Activated T-cell treated with anti-CD3 and anti-CD28 coated beads, Interleukin-2, amount 50 U/mL, for 72 hours (primary cell): ENCODE results near the gene CLPTM1. TPM values are rescaled to one million over a fixed set of nuclear protein-coding genes. Genes with fewer than 3 reads are reported as not detected.

Experiments
- ATAC-seq, 2 donors: fragments of 150-1000 bp; cut with Tn5 transposase; replicated peaks in 1 of 2; 2 replicates each; pipeline ENCODE4 v1.10.0; 2021; ENCODE audit warnings: moderate library complexity in 2 of 2, mild to moderate bottlenecking in 1 of 2
- DNase-seq, 2 donors: peaks; one replicate each; pipeline ENCODE4 v3.0.0; 2021 to 2022; ENCODE audit warnings: mixed read lengths in 1 of 2
- H3K27ac Mint-ChIP-seq: one replicate; pipeline ENCODE4 v1.8.0; 2022; ENCODE audit warnings: mild to moderate bottlenecking, moderate library complexity, mixed read lengths
- H3K27me3 Mint-ChIP-seq: one replicate; pipeline ENCODE4 v1.8.0; 2022; ENCODE audit warnings: low read depth, mixed read lengths
- H3K36me3 Mint-ChIP-seq, 2 donors: one replicate each; pipeline ENCODE4 v1.8.0; 2022; ENCODE audit warnings: mixed read lengths in 2 of 2, mild to moderate bottlenecking in 1 of 2; ENCODE audit not compliant: insufficient read depth in 2 of 2
- H3K4me1 Mint-ChIP-seq: one replicate; pipeline ENCODE4 v1.8.0; 2022; ENCODE audit warnings: low read depth, mixed read lengths
- H3K4me3 Mint-ChIP-seq, 2 donors: one replicate each; pipeline ENCODE4 v1.8.0; 2022; ENCODE audit warnings: mild to moderate bottlenecking in 2 of 2, mixed read lengths in 2 of 2, moderate library complexity in 2 of 2
- H3K9me3 Mint-ChIP-seq, 2 donors: one replicate each; pipeline ENCODE4 v1.8.0; 2022; ENCODE audit warnings: mixed read lengths in 2 of 2
- total RNA-seq, 2 donors: library from RNA; stranded (reverse); gene quantifications; one replicate each; pipeline ENCODE4 v1.2.3, GENCODE V29; 2022

Gene CLPTM1
- total RNA-seq, 2 donors from 2014 or later: 44.7 to 50.0 TPM

- ATAC-seq (no peak), DNase-seq (no peak)
- H3K9me3 Mint-ChIP-seq: no peaks in the 10 kb centered on the region
- H3K27ac Mint-ChIP-seq: no peak overlapping the region
- no peak overlapping the region for H3K4me3 Mint-ChIP-seq
- no peaks in the 10 kb centered on the region for H3K4me1 Mint-ChIP-seq
- H3K36me3 Mint-ChIP-seq: peaks cover 5 to 12% of the 10 kb centered on the region in 2 donors
- H3K27me3 Mint-ChIP-seq: no peaks in the 10 kb centered on the region
Observed at GRCh38 chr19:44972802-44973201, 17.6 kb downstream of the CLPTM1 start.

DNA sequence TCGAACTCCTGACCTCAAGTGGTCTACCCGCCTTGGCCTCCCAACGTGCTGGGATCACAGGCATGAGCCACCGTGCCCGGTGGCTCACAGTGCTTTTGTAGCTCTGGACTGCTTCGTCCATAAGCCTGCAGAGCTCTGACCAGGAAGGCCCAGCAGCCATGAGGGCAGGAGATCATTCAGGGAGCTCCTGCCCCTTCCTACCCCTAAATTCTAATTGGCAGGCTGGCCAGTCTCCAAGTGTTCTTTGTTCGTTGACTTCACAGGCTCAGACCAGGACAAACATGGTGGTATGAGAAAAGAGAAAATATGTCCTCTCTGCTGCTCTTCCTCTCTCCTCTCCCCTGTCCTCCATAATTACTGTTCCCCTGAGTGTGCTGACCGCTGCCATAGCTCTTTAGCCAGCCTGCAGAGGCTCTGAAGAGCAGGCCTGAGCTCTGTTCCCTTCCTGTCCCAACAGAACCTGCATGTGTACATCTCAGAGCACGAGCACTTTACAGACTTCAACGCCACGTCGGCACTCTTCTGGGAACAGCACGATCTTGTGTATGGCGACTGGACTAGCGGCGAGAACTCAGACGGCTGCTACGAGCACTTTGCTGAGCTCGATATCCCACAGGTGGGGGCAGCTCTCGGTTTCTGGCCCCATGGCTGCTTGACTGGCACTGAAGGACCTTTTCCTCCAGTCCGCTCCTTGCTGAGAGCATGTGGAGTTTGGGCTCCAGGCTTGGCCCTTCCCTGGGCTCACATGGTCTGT lies 19.0 kb downstream of the CLPTM1 start:
- DNase-seq: no peak
- no peaks in the 10 kb centered on the region for H3K27me3 Mint-ChIP-seq
- H3K36me3 Mint-ChIP-seq: peaks cover 5 to 14% of the 10 kb centered on the region in 2 donors
- no peak for ATAC-seq
- H3K4me1 Mint-ChIP-seq: no peaks in the 10 kb centered on the region
- H3K9me3 Mint-ChIP-seq: no peaks in the 10 kb centered on the region
- no peak overlapping the region for H3K4me3 Mint-ChIP-seq
- no peak overlapping the region for H3K27ac Mint-ChIP-seq

- ATAC-seq: peak in 1 of 2 donors; percentile 38
- peaks cover 5 to 14% of the 10 kb centered on the region in 2 donors for H3K36me3 Mint-ChIP-seq
- no peaks in the 10 kb centered on the region for H3K27me3 Mint-ChIP-seq
- H3K27ac Mint-ChIP-seq: no peak overlapping the region
- DNase-seq: no peak
- no peaks in the 10 kb centered on the region for H3K9me3 Mint-ChIP-seq
- no peak overlapping the region for H3K4me3 Mint-ChIP-seq
- no peaks in the 10 kb centered on the region for H3K4me1 Mint-ChIP-seq
Observed at GRCh38 chr19:44974857-44975256, 19.7 kb downstream of the CLPTM1 start.

DNA sequence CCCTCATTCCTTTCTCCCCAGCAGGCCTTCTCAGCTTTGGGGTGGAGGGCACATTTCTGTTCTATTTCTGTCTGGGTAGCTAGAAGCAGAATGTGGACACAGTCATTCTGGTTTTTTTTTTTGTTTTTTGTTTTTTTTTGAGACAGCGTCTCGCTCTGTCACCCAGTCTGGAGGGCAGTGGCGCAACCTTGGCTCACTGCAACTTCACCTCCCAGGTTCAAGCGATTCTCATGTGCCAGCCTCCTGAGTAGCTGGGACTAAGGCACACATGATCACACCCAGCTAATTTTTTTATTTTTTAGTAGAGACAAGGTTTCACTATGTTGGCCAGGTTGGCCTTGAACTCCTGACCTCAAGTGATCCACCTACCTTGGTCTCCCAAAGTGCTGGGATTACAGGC lies 20.3 kb downstream of the CLPTM1 start:
- H3K4me1 Mint-ChIP-seq: no peaks in the 10 kb centered on the region
- no peak overlapping the region for H3K4me3 Mint-ChIP-seq
- H3K27me3 Mint-ChIP-seq: no peaks in the 10 kb centered on the region
- DNase-seq (no peak), ATAC-seq (no peak)
- peaks cover 5 to 14% of the 10 kb centered on the region in 2 donors for H3K36me3 Mint-ChIP-seq
- no peak overlapping the region for H3K27ac Mint-ChIP-seq
- no peaks in the 10 kb centered on the region for H3K9me3 Mint-ChIP-seq

- no peaks in the 10 kb centered on the region for H3K9me3 Mint-ChIP-seq
Observed at GRCh38 chr19:44984005-44984404, 28.8 kb downstream of the CLPTM1 start.

DNA sequence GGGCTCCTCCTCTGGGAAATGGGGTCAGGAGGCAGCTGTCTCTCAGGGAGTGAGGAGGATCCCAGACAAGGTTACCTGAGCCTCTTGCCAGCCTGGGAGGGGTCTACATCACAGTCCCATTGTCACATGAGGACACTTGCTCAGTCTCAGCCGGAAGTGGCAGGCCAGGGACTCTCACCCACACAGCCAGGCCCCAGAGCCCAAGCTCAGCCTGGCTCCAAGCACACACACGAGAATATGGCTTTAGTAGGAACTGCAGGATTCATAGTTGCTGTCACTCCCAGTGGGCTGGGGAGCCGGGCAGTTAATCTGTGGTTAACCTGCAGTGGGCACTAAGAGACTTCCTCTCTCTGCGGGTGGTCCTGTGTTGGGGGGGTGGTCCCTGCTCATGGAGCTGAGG lies 30.3 kb downstream of the CLPTM1 start:
- Mint-ChIP-seq H3K4me1 (no peaks in the 10 kb centered on the region), H3K9me3 (no peaks in the 10 kb centered on the region), H3K27ac (no peak overlapping the region), H3K36me3 (no peaks in the 10 kb centered on the region), H3K27me3 (no peaks in the 10 kb centered on the region), H3K4me3 (no peak overlapping the region)
- no peak for ATAC-seq
- DNase-seq: no peak

More at GRCh38 chr19:44984005-44984404, 28.8 kb downstream of the CLPTM1 start:
- no peak for ATAC-seq
- H3K36me3 Mint-ChIP-seq: no peaks in the 10 kb centered on the region
- H3K4me1 Mint-ChIP-seq: no peaks in the 10 kb centered on the region
- no peak overlapping the region for H3K4me3 Mint-ChIP-seq
- no peak for DNase-seq
- H3K27ac Mint-ChIP-seq: peak overlapping the region; percentile 31
- no peaks in the 10 kb centered on the region for H3K27me3 Mint-ChIP-seq

GRCh38 chr19:44986389-44986788 lies 31.2 kb downstream of the CLPTM1 start:
- no peaks in the 10 kb centered on the region for H3K27me3 Mint-ChIP-seq
- ATAC-seq (no peak), DNase-seq (no peak)
- H3K36me3 Mint-ChIP-seq: no peaks in the 10 kb centered on the region
- no peaks in the 10 kb centered on the region for H3K4me1 Mint-ChIP-seq
- H3K4me3 Mint-ChIP-seq: no peak overlapping the region
- no peaks in the 10 kb centered on the region for H3K9me3 Mint-ChIP-seq
- no peak overlapping the region for H3K27ac Mint-ChIP-seq

GRCh38 chr19:44987148-44987675 lies 32.0 kb downstream of the CLPTM1 start:
- H3K27me3 Mint-ChIP-seq: no peaks in the 10 kb centered on the region
- no peak for ATAC-seq
- no peak overlapping the region for H3K4me3 Mint-ChIP-seq
- H3K9me3 Mint-ChIP-seq: no peaks in the 10 kb centered on the region
- no peak for DNase-seq
- H3K36me3 Mint-ChIP-seq: peaks cover 0 to 2% of the 10 kb centered on the region in 2 donors
- H3K4me1 Mint-ChIP-seq: no peaks in the 10 kb centered on the region
- no peak overlapping the region for H3K27ac Mint-ChIP-seq

GRCh38 chr19:44988273-44988672 lies 33.1 kb downstream of the CLPTM1 start:
- Mint-ChIP-seq H3K9me3 (no peaks in the 10 kb centered on the region), H3K36me3 (peaks cover 0 to 2% of the 10 kb centered on the region in 2 donors)

DNA sequence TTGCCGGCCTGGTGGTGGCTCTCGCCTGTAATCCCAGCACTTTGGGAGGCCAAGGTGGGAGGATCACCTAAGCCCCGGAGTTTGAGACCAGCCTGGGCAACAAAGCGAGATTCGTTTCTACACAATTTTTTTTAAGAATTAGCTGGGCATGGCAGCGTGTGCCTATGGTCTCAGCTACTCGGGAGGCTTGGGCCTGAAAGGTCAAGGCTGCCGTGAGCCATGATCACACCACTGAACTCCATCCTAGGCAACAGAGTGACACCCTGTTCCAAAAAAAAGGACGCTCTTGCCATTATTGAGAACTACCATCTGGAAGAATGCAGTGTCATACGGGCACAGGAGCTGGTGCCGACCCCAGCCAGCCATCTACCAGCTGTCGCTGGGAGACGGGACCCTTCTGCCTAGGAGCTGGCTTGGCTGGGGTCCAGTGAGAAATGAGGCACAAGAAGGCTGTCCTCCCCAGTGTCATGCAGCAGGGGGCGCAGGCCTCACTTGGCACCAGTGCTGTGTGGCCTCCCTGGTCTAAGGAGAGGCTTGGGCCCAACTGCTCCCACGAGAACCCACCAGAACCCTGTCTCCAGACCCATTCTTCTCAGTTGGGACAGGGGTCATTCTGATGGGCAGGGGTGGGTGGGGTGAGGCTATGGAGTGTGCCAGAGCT lies 33.8 kb downstream of the CLPTM1 start:
- H3K36me3 Mint-ChIP-seq: peaks cover 0 to 2% of the 10 kb centered on the region in 2 donors
- H3K27me3 Mint-ChIP-seq: no peaks in the 10 kb centered on the region
- ATAC-seq (peak; percentile 76 to 80), DNase-seq (peak; percentile 73 to 74)
- no peak overlapping the region for H3K27ac Mint-ChIP-seq
- H3K4me3 Mint-ChIP-seq: no peak overlapping the region
- no peaks in the 10 kb centered on the region for H3K9me3 Mint-ChIP-seq
- H3K4me1 Mint-ChIP-seq: no peaks in the 10 kb centered on the region

More at GRCh38 chr19:44988273-44988672, 33.1 kb downstream of the CLPTM1 start:
- H3K4me3 Mint-ChIP-seq: no peak overlapping the region
- H3K27me3 Mint-ChIP-seq: no peaks in the 10 kb centered on the region
- no peak overlapping the region for H3K27ac Mint-ChIP-seq
- ATAC-seq (no peak), DNase-seq (no peak)
- H3K4me1 Mint-ChIP-seq: no peaks in the 10 kb centered on the region

GRCh38 chr19:44990459-44990858 lies 35.3 kb downstream of the CLPTM1 start:
- ATAC-seq: no peak
- no peaks in the 10 kb centered on the region for H3K4me1 Mint-ChIP-seq
- H3K36me3 Mint-ChIP-seq: peaks cover 0 to 2% of the 10 kb centered on the region in 2 donors
- no peak overlapping the region for H3K27ac Mint-ChIP-seq
- no peaks in the 10 kb centered on the region for H3K9me3 Mint-ChIP-seq
- no peaks in the 10 kb centered on the region for H3K27me3 Mint-ChIP-seq
- DNase-seq: no peak
- H3K4me3 Mint-ChIP-seq: no peak overlapping the region

DNA sequence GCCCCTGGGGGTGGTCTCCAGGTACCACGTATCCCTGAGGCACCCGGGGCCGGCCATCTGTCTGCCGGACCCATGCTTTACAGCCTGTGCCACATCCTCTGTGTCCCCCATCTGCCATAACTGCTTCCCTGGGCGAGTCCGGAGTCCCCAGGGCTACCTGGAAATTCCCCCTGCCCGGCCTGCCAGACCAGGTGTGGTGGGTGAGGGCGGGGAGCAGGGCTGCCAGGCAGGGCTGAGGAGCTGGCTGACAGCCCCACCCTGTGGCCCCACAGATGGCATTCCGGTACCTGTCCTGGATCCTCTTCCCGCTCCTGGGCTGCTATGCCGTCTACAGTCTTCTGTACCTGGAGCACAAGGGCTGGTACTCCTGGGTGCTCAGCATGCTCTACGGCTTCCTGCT lies 35.8 kb downstream of the CLPTM1 start:
- peaks cover 0 to 2% of the 10 kb centered on the region in 2 donors for H3K36me3 Mint-ChIP-seq
- no peaks in the 10 kb centered on the region for H3K27me3 Mint-ChIP-seq
- ATAC-seq: no peak

DNA sequence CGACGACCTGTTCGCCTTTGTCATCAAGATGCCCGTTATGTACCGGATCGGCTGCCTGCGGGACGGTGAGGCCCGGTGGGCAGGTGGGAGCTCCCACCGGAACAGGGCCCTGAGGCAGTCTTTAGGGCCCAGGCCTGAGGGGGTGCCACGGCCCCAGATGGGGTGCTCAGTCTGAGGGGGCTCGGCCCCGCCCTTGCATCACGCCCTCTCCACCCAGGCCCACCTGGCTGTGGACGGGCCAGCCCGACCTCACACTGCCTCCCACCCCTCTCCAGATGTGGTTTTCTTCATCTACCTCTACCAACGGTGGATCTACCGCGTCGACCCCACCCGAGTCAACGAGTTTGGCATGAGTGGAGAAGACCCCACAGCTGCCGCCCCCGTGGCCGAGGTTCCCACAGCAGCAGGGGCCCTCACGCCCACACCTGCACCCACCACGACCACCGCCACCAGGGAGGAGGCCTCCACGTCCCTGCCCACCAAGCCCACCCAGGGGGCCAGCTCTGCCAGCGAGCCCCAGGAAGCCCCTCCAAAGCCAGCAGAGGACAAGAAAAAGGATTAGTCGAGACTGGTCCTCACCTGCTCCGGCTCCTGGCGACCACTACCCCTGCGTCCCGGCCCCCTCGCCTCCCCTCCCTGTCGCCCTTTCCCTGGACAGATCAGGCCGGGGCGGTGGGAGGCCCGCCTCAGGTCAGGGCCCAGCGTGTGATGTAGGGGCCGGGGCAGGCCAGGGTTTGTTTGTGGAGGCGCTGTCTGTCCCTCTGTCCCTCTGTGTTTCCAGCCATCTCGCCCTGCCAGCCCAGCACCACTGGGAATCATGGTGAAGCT lies 37.4 kb downstream of the CLPTM1 start:
- H3K4me3 Mint-ChIP-seq: no peak overlapping the region
- no peaks in the 10 kb centered on the region for H3K9me3 Mint-ChIP-seq
- no peaks in the 10 kb centered on the region for H3K27me3 Mint-ChIP-seq
- peaks cover 0 to 2% of the 10 kb centered on the region in 2 donors for H3K36me3 Mint-ChIP-seq
- ATAC-seq: no peak
- no peak for DNase-seq
- no peak overlapping the region for H3K27ac Mint-ChIP-seq
- no peaks in the 10 kb centered on the region for H3K4me1 Mint-ChIP-seq

More for the DNA sequence above, 35.8 kb downstream of the CLPTM1 start:
- no peak overlapping the region for H3K27ac Mint-ChIP-seq
- no peak overlapping the region for H3K4me3 Mint-ChIP-seq
- no peak for DNase-seq
- H3K9me3 Mint-ChIP-seq: no peaks in the 10 kb centered on the region
- H3K4me1 Mint-ChIP-seq: no peaks in the 10 kb centered on the region
